Measurements from ENCODE around the gene MMAB.

DNA sequence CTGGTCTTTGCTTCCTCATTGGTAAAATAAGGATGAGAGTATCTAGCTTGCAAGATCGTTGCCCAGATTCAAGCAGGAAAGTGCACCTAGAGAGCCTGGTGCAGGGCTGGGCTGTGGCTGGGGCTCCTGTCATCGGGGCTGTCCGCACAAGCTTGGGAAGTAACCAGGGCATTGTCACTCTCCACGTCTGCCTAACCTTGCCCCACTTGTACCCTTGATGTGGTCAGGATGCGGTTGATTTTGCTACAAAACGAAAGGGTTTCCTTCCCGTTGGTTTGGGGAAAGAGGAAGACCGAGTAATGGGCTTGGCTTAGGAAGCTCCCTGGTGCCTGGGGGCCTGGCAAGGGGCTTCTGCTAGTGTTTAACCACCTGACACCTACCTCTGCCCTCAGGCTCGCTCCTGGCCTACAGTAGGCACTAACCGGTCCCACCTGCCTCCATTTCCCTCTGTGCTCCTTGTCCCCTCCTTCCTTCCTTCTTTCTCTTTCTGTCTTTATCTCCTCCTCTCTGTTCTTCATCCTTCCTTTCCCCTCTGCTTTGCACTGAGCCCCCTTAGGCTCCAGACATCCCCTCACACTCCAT is 22.1 kb upstream of the MMAB start:
- no peak for TF ChIP-seq POLR2A (IDR thresholded peaks at IDR 0.05)
- TF ChIP-seq EP300 (IDR thresholded peaks at IDR 0.05; ENCODE audit: low read depth) = no peak

Data from transverse colon (tissue), 1 donor.